AG04450 (cell line): Measurements from ENCODE around the gene FRAT2. TPM values are rescaled to one million over a fixed set of nuclear protein-coding genes. Genes with fewer than 3 reads are reported as not detected.
"Not testable (repeated sequence)": the region's sequence is repeated elsewhere in the genome, so short reads cannot be mapped to it uniquely, and the experiment has no call there.

Source experiments
- CTCF ChIA-PET: fragments of 300-600, 350-600 bp; formaldehyde crosslinking; extraction: SDS; loops from one replicate; lab custom pipeline; 2022; ENCODE audit warnings: antibody characterized with exemption, inconsistent platforms; lab: Charles Lee
- POLR2A ChIA-PET: fragments of 350-600 bp; formaldehyde crosslinking; extraction: SDS; loops from one replicate; lab custom pipeline; 2021; ENCODE audit warnings: antibody characterized with exemption, inconsistent platforms; lab: Yijun Ruan, JAX
- DNase-seq: peaks from one replicate; pipeline ENCODE4 v3.0.0-alpha.2; 2011; ENCODE audit warnings: low read depth, low spot score
- H3K27ac ChIP-seq: one replicate; pipeline ENCODE4 v1.5.1; 2012; ENCODE audit warnings: low read depth, low read length, control low read depth
- H3K27me3 ChIP-seq: one replicate; pipeline ENCODE4 v1.6.0; 2012; ENCODE audit warnings: low read length; ENCODE audit not compliant: control insufficient read depth, insufficient read depth
- H3K4me3 ChIP-seq: 2 replicates; pipeline ENCODE4 v1.5.1; 2011; ENCODE audit warnings: mild to moderate bottlenecking, low read depth, low read length, control low read depth
- H3K9me3 ChIP-seq: 2 replicates; pipeline ENCODE4 v1.5.1; 2012; ENCODE audit warnings: low read length; ENCODE audit not compliant: control insufficient read depth, insufficient read depth
- CTCF ChIP-seq: IDR thresholded peaks from 2 replicates; pipeline ENCODE4 v1.5.1; 2011; ENCODE audit warnings: low read depth, low read length, control low read depth, inconsistent platforms
- polyA plus RNA-seq: library from polyadenylated mRNA; depleted of rRNA; stranded (reverse); fragments of >200 nt; gene quantifications from 2 replicates; pipeline ENCODE4 v1.2.3, GENCODE V29; 2011

FRAT2 gene
- polyA plus RNA-seq, 1 experiment, result 2.6 TPM

DNA sequence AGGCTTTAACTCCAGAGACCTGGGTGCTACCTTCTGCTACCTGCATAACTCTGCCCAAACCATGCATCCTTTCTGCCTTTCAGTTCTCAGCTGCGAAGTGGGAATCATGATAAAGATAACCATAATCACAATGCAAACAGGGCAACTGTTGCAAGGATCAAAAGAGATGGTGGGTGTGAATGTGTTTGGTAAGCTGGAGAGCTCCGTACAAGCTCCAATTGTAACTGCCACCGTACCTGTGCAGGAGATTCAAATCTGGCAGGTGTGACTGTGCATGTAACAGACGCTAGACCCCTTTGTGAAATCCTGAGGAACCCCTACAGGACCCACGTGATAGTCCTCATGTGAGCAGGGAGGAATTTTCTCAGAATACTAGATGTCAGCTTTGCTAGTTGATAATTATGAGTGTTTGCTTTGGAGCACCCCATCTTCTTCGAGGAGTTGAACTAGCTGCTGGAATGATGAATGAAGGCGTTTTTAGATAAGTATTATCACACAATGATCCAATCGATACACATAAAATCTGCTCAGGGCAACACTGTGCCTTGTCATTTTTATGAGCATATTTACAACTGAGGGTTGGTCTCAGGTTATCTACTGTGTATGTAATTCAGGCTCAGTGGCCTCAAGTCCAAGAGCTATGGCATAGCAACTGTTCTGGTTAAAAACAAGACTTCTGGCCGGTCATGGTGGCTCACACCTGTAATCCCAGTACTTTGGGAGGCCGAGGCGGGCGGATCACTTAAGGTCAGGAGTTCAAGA is 15.4 kb upstream of the FRAT2 start:
- DNase-seq, result no peak
- H3K27me3 ChIP-seq, result no peaks in the 10 kb centered on the region
- no peak overlapping the region for H3K4me3 ChIP-seq
- H3K9me3 ChIP-seq, result no peaks in the 10 kb centered on the region
- no peak overlapping the region for H3K27ac ChIP-seq
- ChIA-PET POLR2A (interaction anchor here (0.6 kb wide), 1 partner anchor 39 kb away, joined by 3 read pairs; no protein-coding TSS in a partner anchor), CTCF (interaction anchor here (1.9 kb wide), 1 partner anchor 71 kb away, joined by 6 read pairs; no protein-coding TSS in a partner anchor)
- TF ChIP-seq CTCF, result no peak

DNA sequence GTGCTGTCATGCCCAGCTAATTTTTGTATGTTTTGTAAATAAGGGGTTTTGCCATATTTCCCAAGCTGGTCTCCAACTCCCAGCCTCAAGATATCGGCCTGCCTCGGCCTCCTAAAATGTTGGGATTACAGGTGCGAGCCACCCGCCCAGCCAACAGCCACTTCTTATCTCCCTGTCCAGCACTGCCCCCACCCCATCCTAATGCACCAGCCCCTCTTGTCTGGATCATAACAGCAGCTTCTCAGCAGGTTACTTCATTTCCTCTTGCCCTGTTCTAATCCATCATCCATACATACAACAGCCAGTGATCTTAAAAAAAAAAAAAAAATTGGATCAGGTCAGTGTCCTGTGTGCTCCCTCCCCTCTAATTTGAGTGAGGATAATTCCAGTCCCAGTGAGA is 12.8 kb upstream of the FRAT2 start:
- no peak overlapping the region for H3K27ac ChIP-seq
- ChIA-PET POLR2A (no interaction called here), CTCF (interaction anchor here (1.2 kb wide), 1 partner anchor 69 kb away, joined by 3 read pairs; no protein-coding TSS in a partner anchor)
- no peak for TF ChIP-seq CTCF
- H3K9me3 ChIP-seq, result no peaks in the 10 kb centered on the region
- no peak for DNase-seq
- no peaks in the 10 kb centered on the region for H3K27me3 ChIP-seq
- no peak overlapping the region for H3K4me3 ChIP-seq

DNA sequence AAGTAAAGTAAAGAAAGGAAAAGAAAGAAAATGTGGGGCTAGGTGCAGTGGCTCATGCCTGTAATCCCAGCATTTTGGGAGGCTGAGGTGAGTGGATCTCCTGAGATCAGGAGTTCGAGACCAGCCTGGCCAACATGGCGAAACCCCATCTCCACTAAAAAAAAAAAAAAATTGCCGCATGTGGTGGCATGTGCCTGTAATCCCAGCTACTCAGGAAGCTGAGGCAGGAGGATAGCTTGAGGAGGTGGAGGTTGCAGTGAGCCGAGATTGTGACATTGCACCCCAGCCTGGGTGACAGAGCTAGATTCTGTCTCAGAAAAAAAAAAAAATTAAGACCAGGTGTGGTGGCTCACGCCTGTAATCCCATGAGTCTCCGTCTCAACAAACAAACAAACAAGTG is 9.1 kb upstream of the FRAT2 start:
- H3K4me3 ChIP-seq, DNase-seq, H3K27me3 ChIP-seq, H3K9me3 ChIP-seq, CTCF ChIA-PET, H3K27ac ChIP-seq, POLR2A ChIA-PET: not testable (repeated sequence)

- Histone ChIP-seq H3K27me3 (peaks cover 24% of the 10 kb centered on the region), H3K9me3 (no peaks in the 10 kb centered on the region), H3K4me3 (no peak overlapping the region), H3K27ac (no peak overlapping the region)
- no peak for TF ChIP-seq CTCF
- ChIA-PET POLR2A (interaction anchor here (0.6 kb wide), 1 partner anchor 61 kb away, joined by 3 read pairs; no protein-coding TSS in a partner anchor), CTCF (no interaction called here)
- DNase-seq, result no peak
These were observed 6.9 kb upstream of the FRAT2 start for GRCh38 chr10:97341416-97341815.

- Histone ChIP-seq H3K27ac (no peak overlapping the region), H3K9me3 (no peaks in the 10 kb centered on the region), H3K4me3 (no peak overlapping the region), H3K27me3 (peaks cover 36% of the 10 kb centered on the region)
- no peak for DNase-seq
- ChIA-PET CTCF (no interaction called here), POLR2A (interaction anchor here (0.6 to 0.7 kb wide), 2 partner anchors 36 to 349 kb away, joined by 3 to 5 read pairs; partner anchors contain the start of gene AVPI1)
- no peak for TF ChIP-seq CTCF
These were observed 3.5 kb upstream of the FRAT2 start for GRCh38 chr10:97338041-97338440.
